Measurements from ENCODE around the gene BCAS3.

Gene BCAS3

DNA sequence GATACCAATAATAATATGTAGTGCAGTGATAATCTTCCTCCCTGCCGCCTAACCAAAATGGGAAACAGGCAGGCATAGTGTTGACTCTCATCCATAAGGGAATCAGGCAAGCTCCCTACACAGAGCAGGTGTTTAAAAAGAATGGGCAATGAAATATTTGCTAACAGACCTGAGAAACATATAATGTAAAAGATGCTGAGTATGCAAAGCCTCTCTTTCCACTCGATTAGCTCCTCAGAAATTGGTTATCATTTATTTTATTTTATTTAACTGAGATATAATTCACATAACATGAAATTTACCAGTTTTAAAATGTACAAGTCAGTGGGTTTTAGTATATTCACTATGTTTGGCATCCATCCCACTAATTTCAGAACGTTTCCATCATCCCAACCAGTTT lies 404.3 kb downstream of the BCAS3 start:
- no peak for DNase-seq

DNA sequence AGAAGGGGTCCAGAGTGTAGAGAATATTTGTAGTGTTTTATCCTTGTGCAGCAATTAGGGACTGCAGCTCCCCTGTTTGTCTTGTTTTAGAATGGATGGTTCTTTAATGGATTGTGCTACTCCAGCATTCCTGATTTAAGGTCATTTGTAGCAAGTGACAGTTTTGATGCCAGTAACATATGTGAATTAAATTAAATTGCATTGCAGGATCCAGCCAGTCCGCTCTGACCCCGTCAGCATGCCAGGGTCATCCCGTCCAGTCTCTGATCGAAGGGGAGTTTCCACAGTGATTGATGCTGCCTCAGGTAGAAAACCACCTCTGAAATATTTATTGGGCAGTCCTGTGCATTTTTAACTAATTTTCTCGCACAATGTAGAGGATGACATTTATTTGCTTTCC lies 406.6 kb downstream of the BCAS3 start:
- DNase-seq, result no peak

DNA sequence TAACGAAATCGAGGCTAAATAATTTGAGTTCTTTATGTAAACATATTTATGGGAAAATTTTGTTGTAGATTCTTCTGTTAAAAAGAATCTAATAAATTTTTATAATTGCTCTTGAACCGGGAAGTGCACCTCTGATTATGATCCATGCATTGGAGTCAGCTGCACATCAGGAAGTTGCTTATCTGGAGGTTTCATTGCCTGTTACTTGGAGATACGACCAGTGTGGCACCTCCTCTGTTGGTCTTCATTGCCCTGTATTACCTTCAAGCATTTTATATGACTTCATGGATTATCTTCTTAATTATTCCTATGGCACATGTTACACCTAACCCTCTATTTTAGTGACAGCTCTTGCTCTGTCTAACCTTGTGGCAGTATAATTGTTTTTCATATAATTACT lies 409.4 kb downstream of the BCAS3 start:
- DNase-seq, result no peak

DNA sequence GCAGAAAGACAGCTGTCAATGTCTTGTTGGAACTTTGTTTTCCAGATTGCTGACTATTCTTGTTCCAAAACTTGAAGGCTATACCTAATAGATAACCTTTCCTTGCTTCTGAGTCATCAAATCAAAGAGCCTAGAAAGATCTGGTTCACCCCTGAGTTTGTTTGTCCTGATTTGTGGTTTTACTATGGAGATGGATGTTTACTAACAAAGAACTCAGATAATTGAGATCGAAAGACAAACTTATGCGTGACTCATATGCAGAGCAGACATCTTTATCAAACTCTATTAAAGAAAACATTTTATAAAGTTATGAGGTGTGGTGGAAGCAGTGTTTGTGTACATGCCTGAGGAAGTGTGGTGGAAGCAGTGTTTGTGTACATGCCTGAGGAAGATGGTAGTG lies 410.9 kb downstream of the BCAS3 start:
- DNase-seq, result no peak

DNA sequence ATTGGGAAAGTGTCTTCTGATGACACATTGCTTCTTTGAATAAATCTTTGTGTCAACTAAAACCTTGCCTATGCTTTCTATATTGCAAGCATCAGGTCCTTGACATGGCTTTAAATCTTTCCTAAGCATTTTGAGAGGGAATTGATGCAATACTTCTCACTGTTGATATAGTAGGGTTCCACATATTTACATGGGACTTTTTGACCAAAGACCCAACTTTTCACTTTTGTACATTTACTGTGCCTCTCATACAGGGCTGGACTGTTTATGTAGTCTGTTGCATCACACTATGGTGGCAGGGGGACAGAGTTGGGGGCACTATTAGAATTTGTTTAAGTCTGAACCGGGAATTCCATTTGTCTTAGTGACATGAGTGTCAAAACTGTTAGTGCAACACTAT lies 413.4 kb downstream of the BCAS3 start:
- DNase-seq, result no peak

DNA sequence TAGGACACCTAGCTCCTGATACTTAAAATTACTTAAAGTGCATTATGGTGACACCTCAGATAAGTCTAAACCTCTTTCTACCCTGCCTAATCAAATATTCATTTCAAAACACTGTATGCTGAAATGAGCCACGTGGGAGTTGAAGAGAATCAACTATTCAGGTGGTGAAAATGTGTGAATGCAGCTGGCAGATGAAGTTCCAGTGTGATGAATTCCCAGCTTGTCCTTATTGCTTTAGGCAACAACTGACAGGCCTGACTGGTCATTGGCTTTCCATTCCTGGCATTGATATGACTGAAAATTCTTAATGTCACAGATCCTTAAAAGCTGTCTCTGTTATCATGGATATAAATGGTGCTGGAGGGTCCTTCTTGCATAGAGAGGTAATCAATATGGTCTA lies 420.1 kb downstream of the BCAS3 start:
- DNase-seq, result no peak

DNA sequence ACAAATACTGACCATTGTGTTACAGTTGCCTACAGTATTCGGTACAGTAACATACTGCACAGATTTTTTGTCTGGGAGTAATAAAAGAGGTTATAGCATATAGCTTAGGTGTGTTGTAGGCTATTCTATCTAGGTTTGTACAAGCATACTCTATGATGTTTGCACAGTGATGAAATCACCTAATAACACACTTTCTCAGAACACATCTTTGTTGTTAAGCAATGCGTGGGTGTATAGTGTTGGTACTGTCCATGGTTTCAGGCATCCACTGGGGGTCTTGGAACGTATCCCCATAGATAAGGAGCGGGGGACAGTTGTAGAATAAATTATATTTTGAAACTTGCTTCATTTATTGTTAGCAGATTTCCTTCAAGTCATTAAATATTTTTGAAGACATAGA lies 428.7 kb downstream of the BCAS3 start:
- no peak for DNase-seq

DNA sequence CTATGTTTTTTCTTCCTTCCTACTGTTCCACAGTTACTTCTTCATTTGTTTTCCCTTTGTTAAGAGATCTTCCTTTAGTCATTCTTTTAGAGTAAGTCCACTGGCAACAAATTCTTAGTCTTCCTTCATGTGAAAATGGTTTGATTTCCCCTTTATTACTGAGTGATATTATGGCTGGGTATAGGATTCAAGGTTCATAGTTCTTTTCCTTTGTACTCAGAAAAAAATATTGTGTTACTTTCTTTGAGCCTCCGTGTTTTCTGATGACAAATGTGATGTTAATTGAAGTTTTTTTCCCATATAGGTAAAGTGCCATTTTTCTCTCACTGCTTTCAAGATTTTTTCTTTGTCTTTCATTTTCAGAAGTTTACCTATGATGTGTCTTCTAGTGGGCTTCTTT lies 438.9 kb downstream of the BCAS3 start:
- DNase-seq, result no peak

DNA sequence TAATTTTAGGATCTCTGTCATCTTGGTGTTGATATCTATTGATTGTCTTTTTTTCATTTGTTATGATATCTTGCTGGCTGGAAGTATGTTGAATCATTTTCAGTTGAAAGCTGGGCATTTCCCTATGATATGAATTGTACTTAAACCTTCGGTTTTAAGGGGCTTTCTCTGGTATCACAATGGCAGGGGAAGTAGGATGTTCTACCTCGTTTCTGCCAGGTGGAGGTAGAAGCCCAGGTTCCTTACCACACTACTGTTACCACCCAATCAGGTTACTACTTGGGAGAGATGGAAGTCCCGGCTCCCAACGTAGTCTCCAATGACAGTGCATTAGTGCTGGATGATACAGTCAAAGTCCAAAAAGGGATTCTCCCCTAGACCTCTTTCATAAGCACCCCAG lies 440.3 kb downstream of the BCAS3 start:
- no peak for DNase-seq

DNA sequence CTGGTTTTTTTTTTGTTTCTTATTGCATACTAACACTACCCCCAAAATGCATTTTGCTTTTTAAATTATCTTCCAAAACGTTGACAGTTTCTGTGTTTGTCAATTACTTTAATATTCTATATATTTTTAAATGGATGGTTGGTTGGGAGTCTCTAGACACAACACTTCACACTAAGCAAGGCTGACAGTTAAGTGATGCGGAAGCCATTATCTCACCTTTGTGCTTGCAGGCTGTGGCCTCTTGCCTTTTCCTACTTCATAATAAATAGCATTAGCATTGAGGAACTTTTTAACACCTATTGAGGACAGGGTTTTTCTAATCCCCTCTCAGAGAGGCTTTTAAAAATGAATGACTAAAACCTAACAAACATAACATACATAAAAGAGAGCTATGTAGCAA lies 441.2 kb downstream of the BCAS3 start:
- no peak for DNase-seq

DNA sequence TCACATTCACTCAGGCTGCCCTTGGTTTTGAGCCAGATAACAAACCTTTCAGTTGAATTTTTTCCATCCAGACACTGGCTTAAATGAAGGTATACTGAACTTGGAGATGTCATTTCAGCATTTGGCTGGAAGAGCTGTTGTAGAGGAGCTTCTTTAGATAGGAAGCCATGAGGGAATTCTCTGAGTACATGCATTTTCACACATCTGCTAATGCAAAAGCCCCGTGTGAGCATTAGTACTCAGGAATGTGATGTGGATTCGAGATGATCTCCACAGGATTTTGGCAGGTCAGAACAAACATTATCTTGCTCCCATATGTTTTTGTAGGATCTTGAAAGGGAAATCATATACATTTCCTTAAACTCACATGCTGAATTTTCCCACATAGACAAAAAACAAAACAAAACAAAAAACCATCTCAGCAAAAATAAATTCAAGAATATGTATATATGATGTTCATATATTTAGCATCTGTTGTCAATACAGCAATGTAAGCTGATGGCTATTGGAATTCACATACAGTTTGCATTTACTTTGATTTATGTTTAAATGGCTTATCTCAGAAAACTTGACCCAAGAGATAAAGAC lies 444.8 kb downstream of the BCAS3 start:
- DNase-seq, result no peak

DNA sequence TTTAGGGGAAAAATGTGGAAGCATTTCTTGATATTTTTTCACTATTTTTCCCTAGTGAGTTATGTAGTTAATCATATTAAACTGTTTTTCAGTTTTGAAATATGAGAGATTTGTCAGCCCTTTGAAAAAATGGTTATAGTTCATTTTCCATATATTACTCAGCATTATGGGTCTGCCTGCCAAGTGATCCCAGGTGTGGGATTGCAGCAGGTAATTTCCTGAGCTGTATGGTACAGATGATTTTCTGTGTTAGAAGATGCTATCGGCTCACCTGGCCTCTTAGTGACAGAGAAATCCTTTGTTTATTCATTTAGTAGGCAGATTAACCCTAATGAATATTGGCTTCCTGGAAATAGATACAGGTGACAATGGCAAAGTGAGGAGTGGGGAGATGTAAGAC lies 446.9 kb downstream of the BCAS3 start:
- no peak for DNase-seq

DNA sequence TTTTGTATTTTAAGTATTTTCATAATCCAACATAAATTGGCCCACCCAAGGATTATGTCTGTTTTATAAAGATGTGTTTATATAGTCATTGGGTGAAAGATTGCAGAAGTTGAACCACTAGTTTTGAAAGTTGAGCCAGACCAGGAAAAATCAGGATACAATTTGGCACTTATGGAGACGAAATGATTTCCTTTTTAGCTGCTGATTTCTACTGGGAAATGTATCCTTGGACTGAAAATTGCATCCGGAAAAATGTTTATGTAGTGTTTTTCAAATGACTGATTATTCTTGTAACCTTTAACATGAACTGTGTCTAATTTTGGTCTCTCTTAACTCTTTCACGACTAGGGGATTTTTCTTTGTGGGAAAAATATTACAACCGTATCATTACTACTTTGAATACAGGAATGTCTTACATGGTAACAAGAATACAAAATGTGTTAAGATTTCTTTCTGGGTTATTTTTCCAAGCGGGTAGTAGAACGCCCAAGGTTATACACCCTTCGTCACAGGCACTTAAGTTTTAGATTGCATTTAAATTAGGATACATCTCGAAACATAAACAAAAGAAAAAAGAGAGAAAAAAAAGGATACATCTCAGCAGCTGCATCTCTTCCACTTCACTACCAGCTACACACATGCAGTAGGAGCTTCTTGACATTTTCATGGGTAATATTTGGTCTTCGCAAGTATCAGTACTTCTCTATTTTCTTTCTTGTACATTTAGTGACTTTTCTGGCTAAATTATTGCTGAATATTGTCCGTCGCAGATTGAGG lies 449.0 kb downstream of the BCAS3 start:
- DNase-seq, result no peak

DNA sequence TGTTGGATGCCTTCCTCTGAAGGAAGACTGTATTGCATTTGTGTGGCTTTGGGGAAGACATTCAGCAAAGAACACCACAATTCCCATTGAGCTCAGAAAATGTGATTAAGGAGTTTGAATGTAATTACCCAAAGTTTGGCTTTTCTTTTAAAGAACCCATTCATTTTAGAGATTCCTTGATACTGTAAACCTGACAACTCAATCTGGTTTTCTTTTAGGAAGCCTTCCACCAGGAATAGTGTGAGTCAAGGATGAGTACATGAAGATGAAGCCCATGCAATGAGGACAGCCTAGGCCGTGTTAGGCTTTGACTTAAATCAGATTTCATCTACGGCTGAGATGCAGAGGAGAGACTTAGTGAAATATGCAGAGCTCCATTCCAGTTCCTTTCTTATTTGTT lies 450.3 kb downstream of the BCAS3 start:
- no peak for DNase-seq

DNA sequence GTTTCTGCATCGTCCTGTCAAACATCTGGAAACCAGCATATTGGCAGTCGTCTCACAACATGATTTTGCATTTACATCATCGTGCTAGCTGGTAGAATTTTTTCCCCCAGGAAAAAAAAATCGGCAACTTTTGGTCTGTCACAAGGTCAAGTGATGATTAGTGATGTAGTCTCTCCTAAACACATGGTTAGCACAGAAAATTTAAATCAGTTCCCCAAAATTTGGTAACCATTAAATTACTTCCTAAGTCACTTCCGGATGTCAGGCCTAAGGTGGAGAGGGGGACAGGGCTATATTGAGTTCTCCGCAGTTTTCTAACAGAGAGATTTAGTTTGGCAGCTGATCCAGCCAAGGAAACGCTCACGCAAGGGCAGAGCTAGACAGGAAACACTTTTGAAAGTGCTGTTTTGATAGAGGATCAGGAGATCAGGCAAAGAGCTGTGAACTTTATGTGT lies 451.0 kb downstream of the BCAS3 start:
- no peak for DNase-seq

DNA sequence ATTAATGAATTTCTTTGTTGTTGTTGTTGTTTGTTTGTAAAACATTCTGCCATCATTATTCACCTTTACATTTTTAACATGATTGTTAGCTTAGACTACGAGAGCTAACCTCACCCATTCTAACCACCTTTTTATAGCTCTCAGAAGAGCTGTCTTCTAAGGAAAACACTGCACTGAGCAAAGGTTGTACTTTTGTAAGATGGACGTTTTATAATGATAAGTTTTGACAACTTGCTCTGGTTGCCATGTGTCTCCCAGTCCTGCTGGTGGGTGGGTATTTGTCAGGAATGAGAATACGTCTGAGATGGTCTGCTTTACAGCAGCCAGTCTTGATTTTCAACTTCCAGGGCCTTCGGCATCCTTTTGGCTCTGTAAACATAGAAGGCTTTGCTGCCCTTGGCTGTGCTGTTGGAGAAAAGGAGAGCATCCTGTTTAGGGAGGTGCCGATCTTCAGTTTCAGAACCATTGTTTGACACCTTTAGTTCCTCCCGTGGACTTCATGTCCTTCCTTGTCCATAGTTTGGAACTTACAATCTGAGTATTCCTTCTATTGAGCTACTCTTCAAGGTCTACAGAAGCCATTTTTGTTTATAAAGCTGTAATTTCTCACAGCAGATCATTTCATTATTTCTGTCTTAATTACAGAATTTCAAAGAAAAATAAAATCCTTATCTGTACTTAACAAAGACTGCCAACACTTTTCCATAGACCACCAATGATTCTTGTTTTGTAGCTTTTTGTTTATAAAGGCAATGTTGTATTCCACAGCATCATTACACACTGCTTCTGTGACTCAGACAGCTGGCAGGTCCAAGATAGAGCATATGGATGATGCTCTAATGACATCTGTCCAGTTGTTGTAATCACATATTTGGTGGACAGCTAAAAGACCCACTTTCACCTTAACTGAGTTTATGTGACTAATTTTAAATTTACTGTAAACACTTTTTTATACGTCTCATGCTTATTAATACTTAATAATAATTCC lies 451.9 kb downstream of the BCAS3 start:
- no peak for DNase-seq

DNA sequence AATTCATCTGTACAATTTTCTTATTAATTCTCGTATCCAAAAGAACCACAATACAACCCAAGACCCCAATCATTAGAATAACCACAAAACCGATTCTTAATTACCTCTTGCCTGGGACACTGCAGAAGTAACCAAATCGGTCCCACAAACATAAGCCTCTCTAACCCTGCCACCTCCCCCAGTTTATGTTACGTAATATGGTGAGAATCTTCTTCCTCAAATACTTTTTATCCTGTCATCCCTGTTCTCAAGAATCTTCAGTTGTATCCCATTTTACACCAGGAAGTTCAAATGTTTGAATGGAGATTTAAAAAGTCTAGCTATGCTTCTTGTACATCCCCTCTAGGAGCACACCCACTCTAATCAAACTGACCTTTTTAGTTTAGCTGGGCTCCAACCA lies 452.7 kb downstream of the BCAS3 start:
- DNase-seq, result no peak

DNA sequence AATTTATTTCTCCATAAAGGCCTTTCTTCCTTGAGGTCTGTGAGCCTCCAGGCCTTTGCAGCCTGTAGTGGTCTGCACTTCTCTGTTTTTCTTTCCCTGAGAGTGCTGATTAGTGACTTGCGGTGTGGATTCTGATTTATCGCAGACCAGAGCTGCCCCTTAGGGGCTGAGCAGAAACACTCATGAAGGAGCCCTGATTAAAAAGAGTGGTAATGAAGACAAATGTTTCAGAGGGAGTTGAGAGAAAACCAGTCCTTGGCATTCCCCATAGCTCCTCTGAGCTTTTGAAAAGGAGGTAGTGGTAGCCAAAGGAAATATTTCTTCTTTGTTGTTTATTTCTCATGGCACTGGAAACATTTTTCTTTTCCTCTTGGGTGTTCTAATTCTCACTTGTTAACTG lies 453.9 kb downstream of the BCAS3 start:
- no peak for DNase-seq

DNA sequence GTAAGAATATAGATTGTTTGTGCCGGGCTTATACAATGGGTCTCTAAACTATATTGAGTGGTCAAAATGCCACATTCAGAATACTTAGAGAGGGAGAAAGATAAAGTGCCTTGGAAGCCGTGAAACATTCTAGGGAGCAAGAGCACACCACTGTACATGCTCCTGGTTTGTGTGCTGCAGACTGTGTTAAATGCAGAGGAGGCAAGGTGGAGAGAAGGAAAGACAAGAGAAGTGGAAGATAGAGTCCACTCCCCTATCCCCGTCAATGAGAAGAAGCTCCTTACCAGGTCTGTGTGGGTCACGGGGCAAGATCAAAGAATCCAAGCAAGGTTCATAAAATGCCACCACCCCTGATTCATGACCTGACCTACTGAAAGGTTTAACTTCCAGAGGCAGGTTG lies 454.9 kb downstream of the BCAS3 start:
- no peak for DNase-seq

DNA sequence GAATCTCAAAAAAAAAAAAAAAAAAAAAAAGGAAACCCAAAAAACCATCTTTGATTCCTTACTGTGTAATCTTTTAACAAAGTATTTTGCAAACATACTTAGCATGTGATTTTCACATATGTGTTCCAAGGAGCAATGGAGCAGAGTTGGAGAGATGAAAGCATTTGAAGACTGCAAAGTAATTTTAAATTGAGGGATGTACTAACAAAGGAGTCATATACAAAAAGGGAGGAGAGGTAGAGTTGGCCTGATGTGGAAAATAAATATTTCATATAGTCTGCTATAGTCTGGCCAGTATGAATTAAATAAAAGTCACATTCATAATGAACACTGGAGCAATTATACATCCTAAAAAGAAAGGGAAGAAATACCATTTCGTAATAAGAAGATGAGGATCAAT lies 456.2 kb downstream of the BCAS3 start:
- no peak for DNase-seq

DNA sequence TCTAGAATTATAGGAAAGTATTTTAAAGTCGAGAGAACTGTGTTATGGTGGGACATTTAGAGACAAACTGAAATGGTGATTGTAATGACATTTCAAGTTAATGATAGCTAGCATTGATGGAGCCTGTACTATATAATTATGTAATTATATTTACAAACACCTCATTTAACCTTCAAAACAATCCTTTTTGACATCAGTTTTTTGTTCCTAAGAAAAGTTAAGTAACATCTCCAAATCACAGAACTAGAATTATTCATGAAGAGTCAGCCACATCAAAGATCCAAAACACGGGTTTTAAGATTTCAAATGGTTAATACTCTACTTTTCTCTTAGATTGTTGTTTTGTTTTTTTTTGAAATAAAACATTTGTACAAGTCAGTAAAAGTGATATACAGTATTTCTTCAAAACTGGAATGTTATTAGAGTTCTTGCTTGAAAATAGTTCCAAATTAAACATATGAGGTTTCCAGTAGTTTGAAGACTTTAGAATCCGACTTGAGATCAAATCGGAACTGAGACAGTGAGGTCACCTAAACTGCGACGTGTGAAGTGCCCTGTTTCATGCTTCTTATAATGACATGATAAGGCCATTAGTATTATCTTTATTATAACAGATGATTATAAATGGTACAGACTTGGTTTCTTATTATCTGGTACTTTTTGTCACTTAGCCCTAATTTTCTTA lies 457.0 kb downstream of the BCAS3 start:
- no peak for DNase-seq

DNA sequence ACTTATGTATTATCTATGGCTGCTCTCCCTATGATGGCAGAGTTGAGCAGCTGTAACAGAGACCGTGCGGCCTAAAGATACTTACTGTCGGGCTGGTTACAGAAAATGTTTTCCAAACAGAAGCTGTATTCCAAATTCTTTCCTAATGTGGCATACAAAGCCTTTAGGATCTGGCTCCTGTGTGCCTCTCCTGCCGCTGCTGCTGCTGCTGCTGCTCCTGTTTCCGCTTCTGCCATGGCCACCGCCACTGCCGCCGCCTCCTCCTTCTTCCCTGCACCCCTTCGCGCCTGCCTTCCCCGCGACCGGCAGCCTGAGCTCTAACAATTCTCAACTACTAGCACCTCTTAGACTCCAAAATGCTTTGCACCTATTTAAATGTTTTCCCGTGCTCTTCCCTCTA lies 458.1 kb downstream of the BCAS3 start:
- no peak for DNase-seq

DNA sequence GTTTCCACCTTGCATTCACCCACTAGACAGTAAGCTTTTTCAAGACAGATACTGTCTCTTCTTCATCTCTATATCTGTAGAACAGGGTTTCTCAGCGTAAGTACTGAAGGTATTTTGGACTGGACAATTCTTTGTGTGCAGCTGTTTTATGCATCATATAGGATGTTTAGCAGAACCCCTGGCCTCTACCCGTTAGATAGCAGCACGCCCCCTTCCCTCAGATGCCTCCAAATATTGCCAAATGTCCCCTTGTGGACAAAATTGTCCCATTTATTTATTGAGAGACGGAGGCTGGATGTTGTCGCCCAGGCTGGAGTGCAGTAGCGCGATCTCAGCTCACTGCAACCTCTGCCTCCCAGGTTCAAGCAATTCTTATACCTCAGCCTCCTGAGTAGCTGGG lies 458.6 kb downstream of the BCAS3 start:
- DNase-seq, result no peak

All from NCI-H1417 treated with DMSO at 0.1 percent for 48 hours (cell line).